Measurements from ENCODE around the gene COMP. TPM values are rescaled to one million over a fixed set of nuclear protein-coding genes. Genes with fewer than 3 reads are reported as not detected.

Gene COMP
- total RNA-seq, 1 donor from 2014 or later: 5.0 TPM

GRCh38 chr19:18759995-18760426 lies 31.1 kb downstream of the COMP start:
- Histone ChIP-seq H3K36me3 (peaks cover 0 to 7% of the 10 kb centered on the region in 2 donors), H3K4me3 (no peak overlapping the region), H3K27ac (no peak overlapping the region), H3K4me1 (peaks cover 0 to 9% of the 10 kb centered on the region in 2 donors), H3K27me3 (no peaks in the 10 kb centered on the region), H3K9me3 (no peaks in the 10 kb centered on the region)
- TF ChIP-seq CTCF (IDR thresholded peaks at IDR 0.05): no peak
- no peak for DNase-seq (ENCODE audit: low spot score in 2 of 2)
- intact Hi-C loops (cut with DNase I): no loop called here

GRCh38 chr19:18759304-18759994 lies 31.7 kb downstream of the COMP start:
- Histone ChIP-seq H3K27me3 (no peaks in the 10 kb centered on the region), H3K4me1 (peaks cover 0 to 9% of the 10 kb centered on the region in 2 donors), H3K36me3 (peaks cover 0 to 7% of the 10 kb centered on the region in 2 donors), H3K27ac (no peak overlapping the region), H3K4me3 (no peak overlapping the region), H3K9me3 (no peaks in the 10 kb centered on the region)
- no peak for DNase-seq (ENCODE audit: low spot score in 2 of 2)
- no peak for TF ChIP-seq CTCF (IDR thresholded peaks at IDR 0.05)
- intact Hi-C loops (cut with DNase I): no loop called here

- H3K36me3 ChIP-seq: peaks cover 14 to 19% of the 10 kb centered on the region in 2 donors
These were observed 34.2 kb downstream of the COMP start for GRCh38 chr19:18756896-18757295.

DNA sequence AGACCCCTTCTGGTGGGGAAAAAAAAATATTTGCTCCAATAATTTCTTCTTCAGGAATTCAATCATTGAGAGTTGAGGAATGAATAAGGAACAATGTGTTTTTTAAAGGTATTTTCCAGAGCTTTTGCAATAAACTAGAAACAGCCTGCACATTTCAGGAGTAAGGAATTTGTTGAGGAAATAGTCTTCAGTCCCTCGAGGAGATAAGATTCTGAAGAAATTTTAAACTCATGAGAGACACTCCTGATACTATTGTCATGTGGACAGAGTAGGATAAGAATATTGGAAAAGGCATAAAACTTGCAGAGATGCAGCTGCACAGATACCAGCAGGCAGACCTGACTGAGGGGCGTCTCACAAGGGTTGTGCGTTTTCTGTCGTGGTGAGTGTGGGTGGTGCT lies 36.6 kb downstream of the COMP start:
- Histone ChIP-seq H3K27me3 (no peaks in the 10 kb centered on the region), H3K9me3 (no peaks in the 10 kb centered on the region), H3K4me3 (no peak overlapping the region), H3K4me1 (no peaks in the 10 kb centered on the region), H3K27ac (no peak overlapping the region), H3K36me3 (peaks cover 22 to 33% of the 10 kb centered on the region in 2 donors)
- no peak for TF ChIP-seq CTCF (IDR thresholded peaks at IDR 0.05)
- intact Hi-C loops (cut with DNase I): no loop called here
- DNase-seq (ENCODE audit: low spot score in 2 of 2): no peak

More at GRCh38 chr19:18756896-18757295, 34.2 kb downstream of the COMP start:
- H3K4me3 ChIP-seq: no peak overlapping the region
- H3K27me3 ChIP-seq: no peaks in the 10 kb centered on the region
- no peaks in the 10 kb centered on the region for H3K4me1 ChIP-seq
- no peak for DNase-seq (ENCODE audit: low spot score in 2 of 2)
- no peaks in the 10 kb centered on the region for H3K9me3 ChIP-seq
- no peak overlapping the region for H3K27ac ChIP-seq
- intact Hi-C loops (cut with DNase I): no loop called here
- no peak for TF ChIP-seq CTCF (IDR thresholded peaks at IDR 0.05)

- H3K36me3 ChIP-seq: peaks cover 22 to 28% of the 10 kb centered on the region in 2 donors
- DNase-seq (ENCODE audit: low spot score in 2 of 2): no peak
- no peaks in the 10 kb centered on the region for H3K9me3 ChIP-seq
- intact Hi-C loops (cut with DNase I): no loop called here
- H3K4me3 ChIP-seq: no peak overlapping the region
- no peaks in the 10 kb centered on the region for H3K27me3 ChIP-seq
- no peaks in the 10 kb centered on the region for H3K4me1 ChIP-seq
- no peak overlapping the region for H3K27ac ChIP-seq
- TF ChIP-seq CTCF (IDR thresholded peaks at IDR 0.05): no peak
These were observed 39.5 kb downstream of the COMP start for GRCh38 chr19:18751571-18751970.
